ENCODE measurements around the gene GOLGA3.

Gene GOLGA3

GRCh38 chr12:132724506-132725241, 104.0 kb downstream of the GOLGA3 start:
- DNase-seq (ENCODE audit: extremely low read depth in 1 of 2, low read depth in 1 of 2), result no peak

GRCh38 chr12:132723764-132724140, 104.9 kb downstream of the GOLGA3 start:
- DNase-seq (ENCODE audit: extremely low read depth in 1 of 2, low read depth in 1 of 2), result no peak

GRCh38 chr12:132723015-132723763, 105.5 kb downstream of the GOLGA3 start:
- no peak for DNase-seq (ENCODE audit: extremely low read depth in 1 of 2, low read depth in 1 of 2)

- no peak for DNase-seq (ENCODE audit: extremely low read depth in 1 of 2, low read depth in 1 of 2)
These were observed 107.9 kb downstream of the GOLGA3 start for GRCh38 chr12:132720606-132721345.

- DNase-seq (ENCODE audit: extremely low read depth in 1 of 2, low read depth in 1 of 2), result no peak
These were observed 108.7 kb downstream of the GOLGA3 start for GRCh38 chr12:132719954-132720324.

GRCh38 chr12:132719141-132719953, 109.3 kb downstream of the GOLGA3 start:
- no peak for DNase-seq (ENCODE audit: extremely low read depth in 1 of 2, low read depth in 1 of 2)
